Measurements from ENCODE around the gene JOSD1.
"Not testable (repeated sequence)": the region's sequence is repeated elsewhere in the genome, so short reads cannot be mapped to it uniquely, and the experiment has no call there.

Gene JOSD1

DNA sequence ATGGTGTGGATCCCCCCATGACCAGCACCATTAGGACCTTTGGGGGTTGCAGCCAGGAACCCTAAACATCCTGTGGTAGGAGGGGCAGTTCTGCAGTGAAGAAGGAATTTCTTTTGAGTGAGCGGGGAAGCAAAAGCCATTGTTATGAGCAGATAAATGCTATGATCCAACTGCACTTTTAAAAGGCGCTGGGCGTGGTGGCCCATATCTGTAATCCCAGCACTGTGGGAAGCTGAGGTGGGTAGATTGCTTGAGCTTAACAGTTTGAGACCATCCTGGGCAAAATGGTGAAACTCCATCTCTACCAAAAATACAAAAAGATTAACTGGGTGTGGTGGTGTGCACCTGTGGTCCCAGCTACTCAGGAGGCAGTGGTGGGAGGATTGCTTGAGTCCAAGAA is 24.9 kb downstream of the JOSD1 start:
- no peak for DNase-seq

GRCh38 chr22:38674888-38675287 is 25.9 kb downstream of the JOSD1 start:
- DNase-seq, result no peak

DNA sequence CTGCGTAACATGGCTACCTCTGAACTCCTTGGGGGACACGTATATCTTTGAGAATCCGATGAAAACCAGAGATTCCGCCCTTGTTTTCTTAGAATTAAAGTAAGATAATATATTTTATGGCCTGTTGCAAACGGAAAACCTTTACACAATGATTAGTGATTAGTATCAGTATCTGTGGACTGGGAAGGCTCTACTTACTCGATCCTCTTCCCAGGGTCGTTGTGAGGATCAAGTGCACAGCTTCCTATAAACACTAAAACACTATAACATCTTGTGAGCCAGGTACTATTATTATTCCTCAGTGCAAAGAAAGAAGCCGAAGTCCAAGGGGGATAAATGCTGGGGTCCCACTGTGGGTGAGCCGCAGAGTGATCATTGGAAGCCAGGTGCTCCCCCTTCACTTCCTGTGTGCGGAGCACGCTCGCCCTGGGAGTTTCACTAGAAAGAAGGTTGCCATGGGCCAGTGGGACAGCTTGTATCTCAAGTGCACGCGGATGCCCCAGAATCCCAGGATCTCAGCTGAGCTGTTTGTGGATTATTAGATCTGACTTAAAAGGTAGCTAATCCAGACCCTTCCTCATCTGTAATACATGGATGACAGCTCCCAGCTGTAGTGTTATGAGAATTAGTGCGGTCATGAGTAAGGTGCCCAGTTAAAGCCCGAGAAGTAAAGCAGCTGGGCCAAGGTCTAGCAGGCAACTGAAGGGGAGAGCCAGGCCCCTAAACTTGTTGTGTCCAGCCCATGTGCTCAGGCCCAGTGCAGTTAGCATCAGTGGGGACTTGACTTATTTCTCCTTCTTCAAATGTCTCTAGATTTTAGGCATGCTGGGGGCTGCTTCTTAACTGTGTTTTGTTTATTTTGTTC is 43.5 kb downstream of the JOSD1 start:
- peak; percentile 44 for DNase-seq

DNA sequence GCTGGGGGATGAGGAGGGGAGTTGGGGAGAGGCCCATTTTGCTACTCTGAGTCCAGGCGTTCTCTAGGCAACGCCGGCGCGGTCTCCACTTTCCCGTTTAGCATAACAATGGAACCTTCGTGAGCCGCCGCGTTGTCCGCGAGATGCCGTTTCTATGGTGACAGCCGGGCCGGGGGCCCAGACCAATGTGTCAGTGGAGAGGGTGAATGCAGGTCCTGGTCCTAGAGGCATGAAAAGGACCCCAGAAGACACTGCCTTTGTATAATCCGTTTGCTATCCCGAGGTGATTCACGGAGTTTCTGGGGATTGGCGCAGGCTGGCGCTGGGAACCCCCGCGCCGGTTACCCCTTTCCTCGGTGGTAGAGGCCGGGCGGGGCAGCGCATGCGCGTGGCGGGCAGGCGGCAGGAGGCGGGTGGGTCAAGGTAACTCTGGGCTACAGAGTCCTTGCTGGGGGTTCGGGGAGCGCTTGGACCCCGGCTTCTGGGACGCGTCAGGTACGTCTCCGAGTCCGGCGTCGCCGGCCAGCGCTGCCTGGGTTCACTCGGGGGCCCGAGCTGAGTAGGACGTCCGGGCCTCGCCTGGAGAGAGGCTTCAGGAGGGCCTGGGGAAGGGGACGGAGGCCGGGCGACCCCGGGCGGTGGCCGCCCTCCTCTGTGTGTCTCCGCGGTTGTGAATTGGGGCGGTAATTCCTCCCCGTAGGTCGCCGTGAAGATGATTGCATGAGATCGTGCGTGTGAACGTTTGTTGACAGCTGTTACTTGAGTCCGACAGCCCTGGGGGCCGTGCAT is 44.3 kb downstream of the JOSD1 start, which contains the start of the genes CBY1 and FAM227A:
CBY1 (plus strand) TSS at position 383 of the 789 bp plus-strand sequence. CDS start 11,417 bp downstream, outside the sequence.
FAM227A (minus strand) TSS at position 137 of the 789 bp plus-strand sequence. CDS start 6,224 bp downstream, outside the sequence.
- DNase-seq, result peak; percentile 87

DNA sequence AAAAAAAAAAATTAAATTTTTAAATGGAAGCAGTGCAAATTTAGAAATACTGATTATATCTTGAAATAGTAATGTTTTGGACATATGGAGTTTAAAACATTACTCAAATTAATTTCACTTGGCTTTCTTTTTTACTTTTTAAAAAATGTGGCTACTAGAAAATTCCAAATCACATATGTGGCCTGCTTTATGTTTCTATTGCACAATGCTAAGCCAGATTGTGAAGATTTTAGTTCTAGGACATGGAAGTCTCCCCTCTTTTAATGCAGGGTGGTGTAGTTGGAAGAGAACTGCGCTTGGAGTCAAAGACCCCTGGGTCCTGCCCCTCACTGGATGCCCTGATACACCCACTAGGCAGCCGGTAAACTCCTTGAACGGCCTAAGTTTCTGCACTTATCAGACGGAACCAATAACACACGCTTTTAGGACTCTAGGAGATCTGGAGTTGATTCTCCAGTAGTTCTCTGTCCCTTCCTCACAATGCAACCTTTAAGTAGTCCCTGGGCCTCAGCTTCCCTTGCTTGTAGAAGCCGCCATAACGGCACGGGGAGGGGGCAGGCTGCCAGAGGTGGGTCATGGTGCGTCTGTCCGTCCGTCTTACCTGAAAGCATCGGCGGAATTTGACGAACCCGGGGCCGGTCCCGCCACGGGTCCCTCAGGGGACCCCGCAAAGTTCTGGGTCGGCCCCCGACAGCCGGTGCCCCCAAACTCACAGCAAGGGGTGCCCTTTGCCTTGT is 45.1 kb downstream of the JOSD1 start:
- no peak for DNase-seq

DNA sequence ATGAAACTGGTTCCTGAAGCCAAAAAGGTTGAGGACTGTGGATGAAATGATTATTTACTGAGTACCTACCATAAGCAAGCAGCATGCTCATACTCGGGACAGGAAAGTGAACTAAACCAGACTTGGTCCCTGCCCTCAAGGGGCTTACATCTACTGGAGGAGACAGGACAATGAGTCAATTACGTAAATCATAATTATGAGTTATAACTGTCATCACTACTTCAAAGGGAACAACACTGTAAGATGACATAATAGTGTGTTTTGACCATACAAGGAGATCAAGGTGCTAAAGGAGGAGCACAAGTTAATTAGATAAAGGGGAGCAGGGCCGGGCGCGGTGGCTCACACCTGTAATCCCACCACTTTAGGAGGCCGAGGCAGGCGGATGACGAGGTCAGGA is 47.0 kb downstream of the JOSD1 start:
- DNase-seq, result no peak

- DNase-seq, result no peak
Measured at GRCh38 chr22:38652859-38653258, 47.9 kb downstream of the JOSD1 start.

- no peak for DNase-seq
Measured at GRCh38 chr22:38649841-38650522, 50.8 kb downstream of the JOSD1 start.

DNA sequence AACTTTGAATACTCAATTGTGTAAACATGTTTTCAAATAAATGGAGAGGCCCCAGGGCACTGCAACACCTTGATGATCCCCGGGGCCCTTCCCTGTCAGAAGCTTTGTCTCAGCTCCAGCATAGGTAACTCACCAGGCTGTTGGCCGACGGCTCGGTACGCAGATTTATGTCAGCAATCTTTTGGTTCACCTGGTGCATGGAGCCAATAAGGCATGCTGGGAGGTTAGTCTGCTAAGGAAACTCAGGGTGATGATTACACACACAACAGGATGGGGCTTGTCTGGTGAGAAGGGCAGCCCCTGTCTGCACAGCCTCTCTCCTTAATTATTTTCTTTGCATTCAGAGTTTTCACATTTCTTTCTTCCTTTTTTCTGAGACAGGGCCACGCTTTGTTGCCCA is 55.3 kb downstream of the JOSD1 start:
- no peak for DNase-seq

DNA sequence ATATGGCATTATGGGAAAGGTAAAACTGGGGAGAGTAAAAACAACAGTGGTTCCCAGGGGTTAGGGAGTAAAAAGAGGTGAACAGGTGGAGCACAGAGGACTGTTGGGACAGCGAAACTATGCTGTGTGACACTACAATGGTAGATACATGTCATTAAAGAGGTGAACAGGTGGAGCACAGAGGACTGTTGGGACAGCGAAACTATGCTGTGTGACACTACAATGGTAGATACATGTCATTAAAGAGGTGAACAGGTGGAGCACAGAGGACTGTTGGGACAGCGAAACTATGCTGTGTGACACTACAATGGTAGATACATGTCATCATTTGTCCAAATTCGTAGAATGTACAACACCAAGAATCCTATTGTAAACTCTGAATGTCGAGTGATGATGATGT is 56.5 kb downstream of the JOSD1 start:
- not testable (repeated sequence) for DNase-seq

DNA sequence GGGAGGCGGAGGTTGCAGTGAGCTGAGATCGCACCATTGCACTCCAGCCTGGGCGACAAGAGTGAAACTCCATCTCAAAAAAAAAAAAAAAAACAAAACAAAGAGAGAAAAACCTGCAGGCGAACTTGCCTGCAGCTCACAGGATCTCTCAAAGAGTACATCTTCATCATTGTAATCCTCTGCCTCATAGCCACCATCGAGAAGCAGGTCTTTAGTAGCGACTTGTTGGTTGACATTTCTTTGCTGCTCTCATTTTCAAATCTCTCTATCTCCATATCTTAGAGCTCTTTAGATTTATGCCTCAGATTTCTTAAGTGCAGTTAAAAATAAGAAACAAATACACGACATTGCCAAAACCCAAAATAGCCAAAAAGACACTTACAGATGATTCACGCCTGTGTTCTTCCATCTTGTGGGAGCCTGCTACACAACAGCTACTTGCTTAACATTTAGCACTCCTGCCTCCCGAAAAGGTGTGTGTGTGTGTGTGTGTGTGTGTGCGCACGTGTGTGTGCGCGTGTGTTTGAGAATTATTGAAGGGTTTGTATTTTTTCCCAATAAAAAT is 59.2 kb downstream of the JOSD1 start:
- DNase-seq, result no peak

GRCh38 chr22:38638728-38639127 is 62.0 kb downstream of the JOSD1 start:
- no peak for DNase-seq

GRCh38 chr22:38638216-38638615 is 62.5 kb downstream of the JOSD1 start:
- no peak for DNase-seq
